ENCODE data around the gene PLXNB1. TPM values are rescaled to one million over a fixed set of nuclear protein-coding genes. Genes with fewer than 3 reads are reported as not detected.

PLXNB1 gene
- total and polyA plus RNA-seq, 2 of the 13 experiments (the other 11 are each of a cell fraction or from before 2014, with no cell fraction given), result 86.0 to 143 TPM

- TF ChIP-seq SSRP1 (CRISPR knock-in tag; IDR thresholded peaks at IDR 0.05), result no peak
- 0 out of 2 replicates have a peak, but pooled peaks have one; percentile 70 for TF ChIP-seq ZNF547 (CRISPR knock-in tag; IDR thresholded peaks at IDR 0.05)
- peak; percentile 72; the same call in 1 of the 2 replicates for TF ChIP-seq THRA (CRISPR knock-in tag; IDR thresholded peaks at IDR 0.05; ENCODE audit: borderline replicate concordance)
- TF ChIP-seq CC2D1A (CRISPR knock-in tag; IDR thresholded peaks at IDR 0.05), result no peak
- TF ChIP-seq ZNF788 (CRISPR knock-in tag; IDR thresholded peaks at IDR 0.05; ENCODE audit: borderline replicate concordance), result peak; percentile 43; the same call in 1 of the 2 replicates
- TF ChIP-seq LCORL (IDR thresholded peaks at IDR 0.05), result no peak
- TF ChIP-seq LCORL (CRISPR knock-in tag; IDR thresholded peaks at IDR 0.05), result peak; percentile 86
- TF ChIP-seq FOSL2 (CRISPR knock-in tag; IDR thresholded peaks at IDR 0.05), result peak; percentile 62
- 0 out of 2 replicates have a peak, but pooled peaks have one; percentile 16 for TF ChIP-seq JUN (CRISPR knock-in tag; IDR thresholded peaks at IDR 0.05)
- no peak for TF ChIP-seq ZNF282 (IDR thresholded peaks at IDR 0.05; ENCODE audit: partially characterized antibody)
- TF ChIP-seq ZMYM4 (CRISPR knock-in tag; IDR thresholded peaks at IDR 0.05), result peak; percentile 59; the same call in 1 of the 2 replicates
- TF ChIP-seq SOX5 (CRISPR knock-in tag; IDR thresholded peaks at IDR 0.05; ENCODE audit: borderline replicate concordance), result peak; percentile 34; the same call in 1 of the 2 replicates
- TF ChIP-seq, protein P1, sequence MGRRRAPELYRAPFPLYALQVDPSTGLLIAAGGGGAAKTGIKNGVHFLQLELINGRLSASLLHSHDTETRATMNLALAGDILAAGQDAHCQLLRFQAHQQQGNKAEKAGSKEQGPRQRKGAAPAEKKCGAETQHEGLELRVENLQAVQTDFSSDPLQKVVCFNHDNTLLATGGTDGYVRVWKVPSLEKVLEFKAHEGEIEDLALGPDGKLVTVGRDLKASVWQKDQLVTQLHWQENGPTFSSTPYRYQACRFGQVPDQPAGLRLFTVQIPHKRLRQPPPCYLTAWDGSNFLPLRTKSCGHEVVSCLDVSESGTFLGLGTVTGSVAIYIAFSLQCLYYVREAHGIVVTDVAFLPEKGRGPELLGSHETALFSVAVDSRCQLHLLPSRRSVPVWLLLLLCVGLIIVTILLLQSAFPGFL (CRISPR knock-in tag; IDR thresholded peaks at IDR 0.05), result no peak
- TF ChIP-seq TCF12 (IDR thresholded peaks at IDR 0.05), result no peak
- no peak for TF ChIP-seq TCF12 (CRISPR knock-in tag; IDR thresholded peaks at IDR 0.05)
- TF ChIP-seq ZNF883 (CRISPR knock-in tag; IDR thresholded peaks at IDR 0.05; ENCODE audit: not compliant biosample characterization), result peak; percentile 53
- TF ChIP-seq RXRB (CRISPR knock-in tag; IDR thresholded peaks at IDR 0.05; ENCODE audit: borderline replicate concordance), result peak; percentile 72; the same call in 1 of the 2 replicates
- peak; percentile 77 for TF ChIP-seq ZFX (CRISPR knock-in tag; IDR thresholded peaks at IDR 0.05; ENCODE audit: low read depth)
- TF ChIP-seq MEIS1 (CRISPR knock-in tag; IDR thresholded peaks at IDR 0.05; ENCODE audit: borderline replicate concordance), result 0 out of 2 replicates have a peak, but pooled peaks have one; percentile 33
- TF ChIP-seq SIN3B (IDR thresholded peaks at IDR 0.05; ENCODE audit: low read length), result 0 out of 2 replicates have a peak, but pooled peaks have one; percentile 18
- no peak for TF ChIP-seq BATF2 (CRISPR knock-in tag; IDR thresholded peaks at IDR 0.05)
- peak; percentile 75 for TF ChIP-seq ELF1 (CRISPR knock-in tag; IDR thresholded peaks at IDR 0.05)
- no peak for TF ChIP-seq REL (CRISPR knock-in tag; conservative IDR thresholded peaks at IDR 0.05)
- no peak for TF ChIP-seq CBX2 (IDR thresholded peaks at IDR 0.05; ENCODE audit: low read depth, low read length)
- no peak for TF ChIP-seq CBX2 (CRISPR knock-in tag; IDR thresholded peaks at IDR 0.05; ENCODE audit: low read depth)
- peak; percentile 47; the same call in 1 of the 2 replicates for TF ChIP-seq ZKSCAN8 (CRISPR knock-in tag; IDR thresholded peaks at IDR 0.05; ENCODE audit: borderline replicate concordance)
- TF ChIP-seq THAP11 (CRISPR knock-in tag; IDR thresholded peaks at IDR 0.05), result peak; percentile 62; the same call in 1 of the 2 replicates
- 0 out of 2 replicates have a peak, but pooled peaks have one; percentile 77 for TF ChIP-seq ZNF572 (CRISPR knock-in tag; IDR thresholded peaks at IDR 0.05)
- TF ChIP-seq PHF21A (CRISPR knock-in tag; IDR thresholded peaks at IDR 0.05), result peak; percentile 42; the same call in 1 of the 2 replicates
- TF ChIP-seq ZNF317 (CRISPR knock-in tag; IDR thresholded peaks at IDR 0.05), result 0 out of 2 replicates have a peak, but pooled peaks have one; percentile 41
Observed at GRCh38 chr3:48465531-48466378, 35.9 kb upstream of the PLXNB1 start (continued).

Measured in HepG2 (cell line).